Hematopoietic multipotent progenitor cell treated with erythropoietin and hydrocortisone succinate and interleukin-3 and kit ligand, for 15 days (in vitro differentiated cells): ENCODE data around the gene SLC22A31.

Experiments used
- DNase-seq: peaks from one replicate; pipeline ENCODE4 v3.0.0-alpha.2; 2015; ENCODE audit warnings: low spot score

Gene SLC22A31

GRCh38 chr16:89149386-89149785 lies 51.0 kb downstream of the SLC22A31 start:
- DNase-seq = no peak

- DNase-seq = no peak
These were observed 53.1 kb downstream of the SLC22A31 start for GRCh38 chr16:89147085-89147817.

GRCh38 chr16:89146211-89147005 lies 53.9 kb downstream of the SLC22A31 start:
- no peak for DNase-seq
